ENCODE measurements around the gene MCL1.

- TF ChIP-seq CTCF (IDR thresholded peaks at IDR 0.05; ENCODE audit: low read depth, low read length) (no peak), EZH2phosphoT487 (IDR thresholded peaks at IDR 0.05; ENCODE audit: low read depth) (no peak)
Observed at GRCh38 chr1:150575518-150576366, 3.7 kb downstream of the MCL1 start.
